ENCODE results near the gene PDS5B. TPM values are rescaled to one million over a fixed set of nuclear protein-coding genes. Genes with fewer than 3 reads are reported as not detected.

PDS5B gene
- total and polyA plus RNA-seq, 2 of the 8 experiments (the other 6 are each of a cell fraction or from before 2014, with no cell fraction given): 5.5 to 54.6 TPM

DNA sequence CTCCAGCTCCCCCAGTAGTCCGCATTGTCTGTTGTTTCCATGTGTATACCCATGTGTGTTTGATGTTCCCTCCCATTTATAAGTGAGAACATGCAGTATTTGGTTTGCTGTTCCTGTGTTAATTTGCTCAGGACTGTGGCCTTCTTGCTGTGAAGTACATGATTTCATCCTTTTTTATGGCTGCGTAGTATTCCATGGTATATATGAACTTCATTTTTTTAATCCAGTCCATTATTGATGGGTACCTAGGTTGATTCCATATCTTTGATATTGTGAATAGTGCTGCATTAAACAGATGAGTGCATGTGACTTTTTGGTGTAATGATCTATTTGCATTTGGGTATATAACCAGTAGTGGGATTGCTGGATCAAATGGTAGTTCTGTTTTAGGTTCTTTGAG, 175.2 kb downstream of the PDS5B start:
- peaks cover 0 to 16% (median 7%) of the 10 kb centered on the region in 4 experiments; a peak in 6 of 8 replicates for H3K36me3 ChIP-seq (ENCODE audit: control insufficient read depth in 2 of 4, insufficient read depth in 4 of 4, low read length in 3 of 4)
- H3K56ac ChIP-seq (replicated peaks; ENCODE audit: insufficient read length, low read depth, low read length): no peak overlapping the region
- H4K91ac ChIP-seq (replicated peaks; ENCODE audit: insufficient read length, low read length): no peak overlapping the region
- H2BK15ac ChIP-seq (ENCODE audit: low read length): no peak overlapping the region
- H2BK120ac ChIP-seq (replicated peaks; ENCODE audit: low read depth, low read length): no peak overlapping the region
- H3K4me3 ChIP-seq (ENCODE audit: extremely low read depth in 1 of 4, insufficient read depth in 2 of 4, low read depth in 3 of 4, low read length in 4 of 4): no peak overlapping the region
- ChIA-PET POLR2A (ENCODE audit: partially characterized antibody) (no interaction called here), CTCF (ENCODE audit: partially characterized antibody) (no interaction called here)
- no peak overlapping the region for H4K8ac ChIP-seq (ENCODE audit: extremely low read depth, insufficient read depth, low read length)
- H3K23me2 ChIP-seq (ENCODE audit: low read depth, low read length): no peaks in the 10 kb centered on the region
- H3K4ac ChIP-seq (replicated peaks; ENCODE audit: insufficient read length, low read depth, low read length): no peak overlapping the region
- H2BK20ac ChIP-seq (ENCODE audit: low read length): no peak overlapping the region
- no peaks in the 10 kb centered on the region for H3K9me3 ChIP-seq (ENCODE audit: insufficient read depth in 2 of 2, low read depth in 1 of 2, low read length in 1 of 2)
- H3K79me2 ChIP-seq (ENCODE audit: control insufficient read depth in 1 of 2, insufficient read depth in 2 of 2, low read length in 2 of 2): no peaks in the 10 kb centered on the region
- DNase-seq (ENCODE audit: low read depth in 1 of 2, low spot score in 2 of 2) (no peak), FAIRE-seq (no peak)
- H3K27me3 ChIP-seq (replicated peaks in 1 of 4; ENCODE audit: control insufficient read depth in 3 of 4, extremely low read depth in 1 of 4, insufficient read depth in 3 of 4, low read length in 3 of 4): no peaks in the 10 kb centered on the region
- H3K4me2 ChIP-seq (ENCODE audit: insufficient read depth in 1 of 2, low read depth in 2 of 2, low read length in 2 of 2): no peak overlapping the region
- no peak overlapping the region for H2AFZ ChIP-seq (ENCODE audit: low read length)
- H4K20me1 ChIP-seq (replicated peaks in 1 of 2; ENCODE audit: control insufficient read depth in 1 of 2, insufficient read depth in 2 of 2, low read length in 2 of 2): peaks cover 0 to 2% of the 10 kb centered on the region in 2 experiments
- no peak overlapping the region for H3K27ac ChIP-seq (ENCODE audit: low read depth, low read length)
- no peak overlapping the region for H4K5ac ChIP-seq (ENCODE audit: insufficient read length, low read depth, low read length)
- no peak overlapping the region for H3K9ac ChIP-seq (replicated peaks in 1 of 4; ENCODE audit: extremely low read depth in 1 of 4, low read depth in 3 of 4, low read length in 3 of 4)
- no peak overlapping the region for H3K23ac ChIP-seq (ENCODE audit: insufficient read length)
- H2BK5ac ChIP-seq (ENCODE audit: low read depth, low read length): no peak overlapping the region
- no peak for TF ChIP-seq HDAC6 (IDR thresholded peaks at IDR 0.05; ENCODE audit: low read depth, low read length)
- TF ChIP-seq POU5F1 (IDR thresholded peaks at IDR 0.05; ENCODE audit: low read depth, low read length): no peak
- TF ChIP-seq TEAD4 (IDR thresholded peaks at IDR 0.05; ENCODE audit: low read depth, low read length): no peak
- TF ChIP-seq KDM1A (IDR thresholded peaks at IDR 0.05; ENCODE audit: borderline replicate concordance, low read length): peak; percentile 29; the same call in 1 of the 2 replicates
- H3K14ac ChIP-seq (ENCODE audit: insufficient read length): no peak overlapping the region
- H2BK12ac ChIP-seq (ENCODE audit: low read depth, low read length): no peak overlapping the region
- H3K79me1 ChIP-seq (ENCODE audit: low read depth, low read length): no peaks in the 10 kb centered on the region
- WGBS, 2 experiments (ENCODE audit: extremely low coverage in 1 of 2, insufficient coverage in 1 of 2, insufficient read length in 1 of 2, insufficient replicate concordance in 2 of 2, low coverage in 1 of 2, low lambda C conversion rate in 2 of 2, missing lambda C conversion rate in 1 of 2): 91% methylated on average over 2 of the region's 2 CpGs; no CpG with 5 or more reads in 1 of the 2 experiments
- no peaks in the 10 kb centered on the region for H3K4me1 ChIP-seq (replicated peaks in 1 of 4; ENCODE audit: control insufficient read depth in 3 of 4, insufficient read depth in 4 of 4, low read length in 3 of 4)
- H2AK5ac ChIP-seq (ENCODE audit: low read depth, low read length): no peak overlapping the region
- no peak overlapping the region for H3K18ac ChIP-seq (ENCODE audit: extremely low read depth, low read length)

Measured in H1 (cell line).